ENCODE data around the gene GXYLT1.
"Not testable (repeated sequence)": the region's sequence is repeated elsewhere in the genome, so short reads cannot be mapped to it uniquely, and the experiment has no call there.

GXYLT1 gene

GRCh38 chr12:42144408-42145196, at the start of gene GXYLT1:
Gene GXYLT1, minus strand, starts transcription at chr12:42144874. Its CDS starts 228 bp downstream, at chr12:42144646.
- peak; percentile 50 for DNase-seq (ENCODE audit: low read depth, low spot score)

GRCh38 chr12:42192686-42193085, 48.0 kb upstream of the GXYLT1 start:
- DNase-seq (ENCODE audit: low read depth, low spot score), result no peak

- no peak for DNase-seq (ENCODE audit: low read depth, low spot score)
Measured at GRCh38 chr12:42192258-42192657, 47.6 kb upstream of the GXYLT1 start.

- no peak for DNase-seq (ENCODE audit: low read depth, low spot score)
Measured at GRCh38 chr12:42190376-42190775, 45.7 kb upstream of the GXYLT1 start.

- not testable (repeated sequence) for DNase-seq (ENCODE audit: low read depth, low spot score)
Measured at GRCh38 chr12:42188275-42188674, 43.6 kb upstream of the GXYLT1 start.

GRCh38 chr12:42187799-42188198, 43.1 kb upstream of the GXYLT1 start:
- DNase-seq (ENCODE audit: low read depth, low spot score), result no peak

- DNase-seq (ENCODE audit: low read depth, low spot score), result no peak
Measured at GRCh38 chr12:42186793-42187192, 42.1 kb upstream of the GXYLT1 start.

GRCh38 chr12:42182394-42182793, 37.7 kb upstream of the GXYLT1 start:
- DNase-seq (ENCODE audit: low read depth, low spot score), result no peak

- no peak for DNase-seq (ENCODE audit: low read depth, low spot score)
Measured at GRCh38 chr12:42180990-42181596, 36.4 kb upstream of the GXYLT1 start.

- no peak for DNase-seq (ENCODE audit: low read depth, low spot score)
Measured at GRCh38 chr12:42178101-42178500, 33.4 kb upstream of the GXYLT1 start.

GRCh38 chr12:42174978-42175377, 30.3 kb upstream of the GXYLT1 start:
- DNase-seq (ENCODE audit: low read depth, low spot score), result no peak

GRCh38 chr12:42173961-42174521, 29.4 kb upstream of the GXYLT1 start:
- DNase-seq (ENCODE audit: low read depth, low spot score), result no peak

GRCh38 chr12:42172441-42173210, 28.0 kb upstream of the GXYLT1 start:
- no peak for DNase-seq (ENCODE audit: low read depth, low spot score)

- no peak for DNase-seq (ENCODE audit: low read depth, low spot score)
Measured at GRCh38 chr12:42167711-42168110, 23.0 kb upstream of the GXYLT1 start.

- DNase-seq (ENCODE audit: low read depth, low spot score), result no peak
Measured at GRCh38 chr12:42166501-42166900, 21.8 kb upstream of the GXYLT1 start.

- DNase-seq (ENCODE audit: low read depth, low spot score), result no peak
Measured at GRCh38 chr12:42163913-42164312, 19.2 kb upstream of the GXYLT1 start.

- no peak for DNase-seq (ENCODE audit: low read depth, low spot score)
Measured at GRCh38 chr12:42162965-42163364, 18.3 kb upstream of the GXYLT1 start.

GRCh38 chr12:42162193-42162592, 17.5 kb upstream of the GXYLT1 start:
- DNase-seq (ENCODE audit: low read depth, low spot score), result no peak

- DNase-seq (ENCODE audit: low read depth, low spot score), result no peak
Measured at GRCh38 chr12:42161529-42161928, 16.9 kb upstream of the GXYLT1 start.

- DNase-seq (ENCODE audit: low read depth, low spot score), result no peak
Measured at GRCh38 chr12:42156232-42156631, 11.6 kb upstream of the GXYLT1 start.

- no peak for DNase-seq (ENCODE audit: low read depth, low spot score)
Measured at GRCh38 chr12:42145552-42146215, 1.0 kb upstream of the GXYLT1 start.

GRCh38 chr12:42145197-42145549, 499 bp upstream of the GXYLT1 start:
- no peak for DNase-seq (ENCODE audit: low read depth, low spot score)
